HCT116 (cell line): ENCODE measurements around the gene ERN1. TPM values are rescaled to one million over a fixed set of nuclear protein-coding genes. Genes with fewer than 3 reads are reported as not detected.

Experiments used
- ATAC-seq: fragments of 200-7000 bp; cut with Tn5 transposase; 2 replicates; pipeline ENCODE4 v1.9.1; 2020; ENCODE audit warnings: mild to moderate bottlenecking, moderate library complexity
- BruUV-seq: library from RNA; stranded (reverse); fragments of 400-500 nt; replicated peaks from 2 replicates; lab custom pipeline; 2021; lab: Mats Ljungman, UMichigan
- CTCF ChIA-PET: fragments of 300-600 bp; sonication (Branson Sonifier 250); formaldehyde crosslinking; loops from one replicate; lab custom pipeline; 2021; ENCODE audit warnings: antibody characterized with exemption; lab: Charles Lee
- POLR2A ChIA-PET: fragments of 300-600, 350-600 bp; sonication (Branson Sonifier 250); formaldehyde crosslinking; loops from one replicate; lab custom pipeline; 2021; ENCODE audit warnings: antibody characterized with exemption; lab: Charles Lee
- RAD21 ChIA-PET, 2 experiments: fragments of 300-600 bp; sonication (Branson Sonifier 250); formaldehyde crosslinking; loops; one replicate each; lab custom pipeline; 2023; ENCODE audit warnings: low total read pairs in 2 of 2; ENCODE audit not compliant: uncharacterized antibody in 2 of 2, unreplicated experiment in 2 of 2, low non-redundant PET in 1 of 2; lab: Charles Lee
- DNase-seq: peaks from one replicate; pipeline ENCODE4 v3.0.0-alpha.2; 2010; ENCODE audit warnings: low read depth, low spot score
- H2AFZ ChIP-seq: fragments of 200-600 bp; shearing (Covaris generic), sonication (generic); 2 replicates; pipeline ENCODE4 v1.6.1; 2017; ENCODE audit warnings: low read depth, mixed run types, mixed read lengths, antibody characterized with exemption, low read length; ENCODE audit not compliant: poor library complexity, severe bottlenecking
- H3K27ac ChIP-seq: 2 replicates; pipeline ENCODE4 v1.5.1; 2012; ENCODE audit warnings: low read depth, low read length
- H3K27me3 ChIP-seq: fragments of 200-600 bp; sonication (generic); 2 replicates; pipeline ENCODE4 v1.6.1; 2016; ENCODE audit warnings: mixed run types, low read length, mixed read lengths; ENCODE audit not compliant: insufficient read depth
- H3K36me3 ChIP-seq, 2 experiments: fragments of 200-500 bp in 1 of 2; fragments of 200-600 bp in 1 of 2; sonication (Bioruptor generic) in 1 of 2; sonication (generic) in 1 of 2; 2 replicates each; pipeline versions ENCODE4 v1.5.1 to v1.6.1; 2014 to 2016; ENCODE audit warnings: low read length in 2 of 2, inconsistent platforms in 1 of 2, mixed read lengths in 1 of 2, mixed run types in 1 of 2; ENCODE audit not compliant: insufficient read depth in 2 of 2, control insufficient read depth in 1 of 2
- H3K4me1 ChIP-seq, 2 experiments: fragments of 200-600 bp in 1 of 2; sonication (generic) in 1 of 2; 2 replicates each; pipeline versions ENCODE4 v1.5.1 to v1.6.1; 2012 to 2017; ENCODE audit warnings: low read length in 2 of 2, inconsistent platforms in 1 of 2, mild to moderate bottlenecking in 1 of 2, mixed read lengths in 1 of 2, mixed run types in 1 of 2, moderate library complexity in 1 of 2; ENCODE audit not compliant: insufficient read depth in 2 of 2, control insufficient read depth in 1 of 2
- H3K4me2 ChIP-seq: fragments of 200-600 bp; sonication (generic); 2 replicates; pipeline ENCODE4 v1.6.1; 2017; ENCODE audit warnings: mixed run types, low read length, mixed read lengths
- H3K4me3 ChIP-seq, 2 experiments: fragments of 200-600 bp in 1 of 2; sonication (generic) in 1 of 2; replicated peaks in 1 of 2; 2 replicates each; pipeline ENCODE4 v1.5.1; 2011 to 2016; ENCODE audit warnings: low read length in 2 of 2, control low read depth in 1 of 2, low read depth in 1 of 2, mild to moderate bottlenecking in 1 of 2, mixed read lengths in 1 of 2, mixed run types in 1 of 2
- H3K79me2 ChIP-seq: fragments of 200-600 bp; sonication (generic); 2 replicates; pipeline ENCODE4 v1.6.1; 2017; ENCODE audit warnings: mild to moderate bottlenecking, mixed run types, low read length, moderate library complexity, mixed read lengths; ENCODE audit not compliant: insufficient read depth
- H3K9ac ChIP-seq: fragments of 200-600 bp; sonication (generic); 2 replicates; pipeline ENCODE4 v1.6.1; 2016; ENCODE audit warnings: low read length, mixed read lengths
- H3K9me2 ChIP-seq: fragments of 200-600 bp; sonication (generic), shearing (Covaris generic); 2 replicates; pipeline ENCODE4 v1.6.1; 2017; ENCODE audit warnings: mixed run types, mild to moderate bottlenecking, moderate library complexity; ENCODE audit not compliant: insufficient read depth
- H3K9me3 ChIP-seq, 2 experiments: fragments of 200-500 bp in 1 of 2; fragments of 200-600 bp in 1 of 2; sonication (Bioruptor generic) in 1 of 2; sonication (generic) in 1 of 2; 2 replicates each; pipeline ENCODE4 v1.6.1; 2014 to 2017; ENCODE audit warnings: low read length in 2 of 2, mixed read lengths in 2 of 2, inconsistent platforms in 1 of 2, low read depth in 1 of 2, mild to moderate bottlenecking in 1 of 2, mixed run types in 1 of 2, moderate library complexity in 1 of 2; ENCODE audit not compliant: control insufficient read depth in 1 of 2, insufficient read depth in 1 of 2
- H4K20me1 ChIP-seq: fragments of 200-600 bp; sonication (generic), shearing (Covaris generic); 2 replicates; pipeline ENCODE4 v1.6.1; 2017; ENCODE audit warnings: mixed run types, mild to moderate bottlenecking, moderate library complexity; ENCODE audit not compliant: insufficient read depth
- ATF3 ChIP-seq: IDR thresholded peaks from 2 replicates; pipeline ENCODE4 v1.6.1; 2012
- CBX3 ChIP-seq: IDR thresholded peaks from 2 replicates; pipeline ENCODE4 v1.6.1; 2012; ENCODE audit warnings: low read depth
- CEBPB ChIP-seq: IDR thresholded peaks from 2 replicates; pipeline ENCODE4 v1.6.1; 2012; ENCODE audit warnings: low read depth
- ELF1 ChIP-seq: IDR thresholded peaks from 2 replicates; pipeline ENCODE4 v1.6.1; 2012; ENCODE audit warnings: low read depth, borderline replicate concordance
- EZH2 ChIP-seq: fragments of 200-600 bp; sonication (generic); IDR thresholded peaks from 2 replicates; pipeline ENCODE4 v1.6.1; 2017; ENCODE audit warnings: antibody characterized with exemption, mixed run types
- EZH2phosphoT487 ChIP-seq: fragments of 200-600 bp; IDR thresholded peaks from 2 replicates; pipeline ENCODE4 v1.6.1; 2018; ENCODE audit warnings: antibody characterized with exemption, borderline replicate concordance
- FOSL1 ChIP-seq: IDR thresholded peaks from 2 replicates; pipeline ENCODE4 v1.6.1; 2012; ENCODE audit warnings: low read depth
- JUND ChIP-seq: IDR thresholded peaks from 2 replicates; pipeline ENCODE4 v1.6.1; 2012
- MAX ChIP-seq: IDR thresholded peaks from 2 replicates; pipeline ENCODE4 v1.6.1; 2012
- POLR2A ChIP-seq: IDR thresholded peaks from 2 replicates; pipeline ENCODE4 v1.7.0; 2011; ENCODE audit warnings: borderline replicate concordance; ENCODE audit not compliant: insufficient read depth, insufficient read length; ENCODE audit errors: extremely low read depth
- POLR2AphosphoS5 ChIP-seq: IDR thresholded peaks from 2 replicates; pipeline ENCODE4 v1.6.1; 2011; ENCODE audit warnings: mild to moderate bottlenecking, low read depth, low read length, moderate library complexity
- RAD21 ChIP-seq: IDR thresholded peaks from 2 replicates; pipeline ENCODE4 v1.6.1; 2012; ENCODE audit warnings: low read depth, mild to moderate bottlenecking
- SIN3A ChIP-seq: IDR thresholded peaks from 2 replicates; pipeline ENCODE4 v1.6.1; 2012; ENCODE audit warnings: low read depth
- SP1 ChIP-seq: IDR thresholded peaks from 2 replicates; pipeline ENCODE4 v1.6.1; 2012; ENCODE audit warnings: low read depth
- SRF ChIP-seq: IDR thresholded peaks from 2 replicates; pipeline ENCODE4 v1.6.1; 2012; ENCODE audit warnings: low read depth
- TCF7L2 ChIP-seq: IDR thresholded peaks from 2 replicates; pipeline ENCODE4 v1.7.0; 2011; ENCODE audit warnings: borderline replicate concordance, inconsistent platforms; ENCODE audit not compliant: insufficient read depth, insufficient read length; ENCODE audit errors: extremely low read depth
- YY1 ChIP-seq: IDR thresholded peaks from 2 replicates; pipeline ENCODE4 v1.6.1; 2011; ENCODE audit warnings: low read length, low read depth, moderate library complexity, mild to moderate bottlenecking; ENCODE audit not compliant: insufficient replicate concordance; ENCODE audit errors: extremely low read depth
- ZBTB33 ChIP-seq: IDR thresholded peaks from 2 replicates; pipeline ENCODE4 v1.6.1; 2011; ENCODE audit warnings: mild to moderate bottlenecking, low read length, moderate library complexity; ENCODE audit not compliant: insufficient replicate concordance; ENCODE audit errors: extremely low read depth
- ZFX ChIP-seq: fragments of 450-650 bp; IDR thresholded peaks from 2 replicates; pipeline ENCODE4 v1.6.1; 2017
- ZNF274 ChIP-seq: fragments of 200-500 bp; sonication (Bioruptor generic); IDR thresholded peaks from 2 replicates; pipeline ENCODE4 v1.6.1; 2014; ENCODE audit warnings: mild to moderate bottlenecking, low read depth, low read length, inconsistent platforms
- intact Hi-C: fragments of 100-400 bp; cut with micrococcal nuclease; formaldehyde crosslinking; loops from 2 replicates; pipeline ENCODE4 v1.10.0; 2022
- total RNA-seq: library from RNA; stranded (reverse); gene quantifications from one replicate; pipeline ENCODE4 v1.2.1, GENCODE V29; 2021; ENCODE audit not compliant: unreplicated experiment

Gene ERN1
- total RNA-seq, 1 experiment from 2014 or later = 28.2 TPM

- no peaks in the 10 kb centered on the region for H3K9me3 ChIP-seq
- no peak overlapping the region for H3K27ac ChIP-seq
- H3K4me3 ChIP-seq = no peak overlapping the region
- CTCF ChIA-PET = no interaction called here
- no peaks in the 10 kb centered on the region for H3K9me2 ChIP-seq
- intact Hi-C loops = no loop called here
- no peaks in the 10 kb centered on the region for H3K79me2 ChIP-seq
- no peak for TF ChIP-seq MAX
- TF ChIP-seq SIN3A = no peak
- TF ChIP-seq YY1 = no peak
- TF ChIP-seq JUND = no peak
- no peak for TF ChIP-seq ZFX
- no peak for TF ChIP-seq ATF3
- TF ChIP-seq FOSL1 = no peak
- TF ChIP-seq ELF1 = no peak
- TF ChIP-seq POLR2AphosphoS5 = no peak
- no peak for TF ChIP-seq EZH2phosphoT487
- TF ChIP-seq POLR2A = no peak
- TF ChIP-seq RAD21 = no peak
- no peak for TF ChIP-seq SRF
- no peak for TF ChIP-seq CBX3
- TF ChIP-seq ZNF274 = no peak
- no peak for TF ChIP-seq ZBTB33
- no peak for TF ChIP-seq TCF7L2
- TF ChIP-seq CEBPB = no peak
- no peak for TF ChIP-seq SP1
- no peak for TF ChIP-seq EZH2
- POLR2A ChIA-PET = no interaction called here
- BruUV-seq = no TSS peak
- RAD21 ChIA-PET = no interaction called here
- DNase-seq (no peak), ATAC-seq (no peak)
- H3K36me3 ChIP-seq = peaks cover 0 to 10% of the 10 kb centered on the region in 2 experiments; a peak in 2 of 4 replicates
- no peaks in the 10 kb centered on the region for H3K27me3 ChIP-seq
- no peak overlapping the region for H2AFZ ChIP-seq
- peaks cover 11 to 26% of the 10 kb centered on the region in 2 experiments; a peak in 3 of 4 replicates for H3K4me1 ChIP-seq
- no peak overlapping the region for H3K9ac ChIP-seq
- no peaks in the 10 kb centered on the region for H4K20me1 ChIP-seq
- H3K4me2 ChIP-seq = no peak overlapping the region
These were observed 22.6 kb upstream of the ERN1 start for GRCh38 chr17:64152428-64153125.
